ENCODE measurements around the gene CES3. TPM values are rescaled to one million over a fixed set of nuclear protein-coding genes. Genes with fewer than 3 reads are reported as not detected.

Gene CES3
- total RNA-seq, 1 experiment from 2014 or later = 0.95 TPM

DNA sequence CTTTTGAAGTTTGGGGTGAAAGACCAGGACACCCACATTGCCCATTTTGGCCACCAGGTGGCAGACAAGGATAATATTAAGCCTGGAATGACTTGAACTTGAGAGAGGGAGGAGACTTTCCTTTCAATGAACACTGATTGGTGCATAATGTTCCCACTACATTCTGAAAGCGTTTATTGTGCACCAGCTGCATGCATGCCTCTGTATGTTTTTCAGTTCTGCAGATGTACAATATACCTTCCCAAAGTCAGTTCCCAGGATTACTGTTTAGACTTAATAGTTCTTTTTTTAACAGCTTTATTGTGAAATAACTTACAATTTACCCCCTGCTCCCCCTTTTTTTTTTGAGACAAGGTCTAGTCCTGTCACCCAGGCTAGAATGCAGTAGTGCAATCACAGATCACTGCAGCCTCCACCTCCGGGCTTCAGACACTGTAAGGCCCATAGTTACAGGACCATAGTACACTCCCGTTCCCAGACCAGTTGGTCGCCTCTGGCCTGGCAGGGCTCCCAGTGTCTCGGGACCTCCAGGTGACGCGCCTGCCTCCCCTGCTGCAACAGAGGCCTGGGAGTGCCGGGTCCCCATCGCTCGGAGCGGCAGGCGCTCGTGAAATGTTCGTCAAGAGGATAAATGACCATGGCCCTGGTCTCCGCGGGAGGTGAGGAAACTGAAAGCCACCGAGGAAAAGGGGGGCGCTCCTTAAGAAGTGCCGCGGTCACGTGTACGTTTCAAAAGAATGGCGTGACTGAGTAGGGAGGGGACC, 13.6 kb upstream of the CES3 start:
- CTCF ChIA-PET = interaction anchor here (0.5 to 0.7 kb wide), 3 partner anchors 47 to 581 kb away, joined by 3 to 4 read pairs (median 3); partner anchors contain the start of gene RIPOR1
- Mint-ChIP-seq H3K27ac (ENCODE audit: unreplicated experiment) (peak overlapping the region; percentile 48), H3K4me1 (ENCODE audit: low read depth, unreplicated experiment) (no peaks in the 10 kb centered on the region), H3K9me3 (ENCODE audit: unreplicated experiment) (peaks cover 7% of the 10 kb centered on the region), H3K27me3 (ENCODE audit: insufficient read depth, unreplicated experiment) (no peaks in the 10 kb centered on the region), H3K4me3 (ENCODE audit: unreplicated experiment) (peak overlapping the region; percentile 40), H3K36me3 (ENCODE audit: insufficient read depth, unreplicated experiment) (peaks cover 11% of the 10 kb centered on the region)
- Histone ChIP-seq H3K36me3 (ENCODE audit: control insufficient read depth, insufficient read depth, low read length) (no peaks in the 10 kb centered on the region; the same call in 1 of the 2 replicates), H3K4me1 (no peaks in the 10 kb centered on the region), H3K4me3 (ENCODE audit: low read depth, low read length) (no peak overlapping the region), H3K9me3 (no peaks in the 10 kb centered on the region), H3K27me3 (replicated peaks; ENCODE audit: control insufficient read depth, insufficient read depth, low read length) (no peaks in the 10 kb centered on the region)
- intact Hi-C loops (cut with micrococcal nuclease; ENCODE audit: unreplicated experiment) = loop anchor here (1.0 to 2.0 kb wide), 4 partner anchors 52 to 237 kb away; partner anchors contain the start of genes FBXL8 and TRADD
- TF ChIP-seq, protein P1, sequence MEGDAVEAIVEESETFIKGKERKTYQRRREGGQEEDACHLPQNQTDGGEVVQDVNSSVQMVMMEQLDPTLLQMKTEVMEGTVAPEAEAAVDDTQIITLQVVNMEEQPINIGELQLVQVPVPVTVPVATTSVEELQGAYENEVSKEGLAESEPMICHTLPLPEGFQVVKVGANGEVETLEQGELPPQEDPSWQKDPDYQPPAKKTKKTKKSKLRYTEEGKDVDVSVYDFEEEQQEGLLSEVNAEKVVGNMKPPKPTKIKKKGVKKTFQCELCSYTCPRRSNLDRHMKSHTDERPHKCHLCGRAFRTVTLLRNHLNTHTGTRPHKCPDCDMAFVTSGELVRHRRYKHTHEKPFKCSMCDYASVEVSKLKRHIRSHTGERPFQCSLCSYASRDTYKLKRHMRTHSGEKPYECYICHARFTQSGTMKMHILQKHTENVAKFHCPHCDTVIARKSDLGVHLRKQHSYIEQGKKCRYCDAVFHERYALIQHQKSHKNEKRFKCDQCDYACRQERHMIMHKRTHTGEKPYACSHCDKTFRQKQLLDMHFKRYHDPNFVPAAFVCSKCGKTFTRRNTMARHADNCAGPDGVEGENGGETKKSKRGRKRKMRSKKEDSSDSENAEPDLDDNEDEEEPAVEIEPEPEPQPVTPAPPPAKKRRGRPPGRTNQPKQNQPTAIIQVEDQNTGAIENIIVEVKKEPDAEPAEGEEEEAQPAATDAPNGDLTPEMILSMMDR (IDR thresholded peaks at IDR 0.05; ENCODE audit: insufficient read depth in 1 of 2, low read depth in 1 of 2, low read length in 1 of 2, severe bottlenecking in 1 of 2, unreplicated experiment in 1 of 2) = peak; percentile 82 to 87
- BruUV-seq (replicated peaks) = no TSS peak
- DNase-seq = peak; percentile 81 to 87
- POLR2A ChIA-PET = no interaction called here

DNA sequence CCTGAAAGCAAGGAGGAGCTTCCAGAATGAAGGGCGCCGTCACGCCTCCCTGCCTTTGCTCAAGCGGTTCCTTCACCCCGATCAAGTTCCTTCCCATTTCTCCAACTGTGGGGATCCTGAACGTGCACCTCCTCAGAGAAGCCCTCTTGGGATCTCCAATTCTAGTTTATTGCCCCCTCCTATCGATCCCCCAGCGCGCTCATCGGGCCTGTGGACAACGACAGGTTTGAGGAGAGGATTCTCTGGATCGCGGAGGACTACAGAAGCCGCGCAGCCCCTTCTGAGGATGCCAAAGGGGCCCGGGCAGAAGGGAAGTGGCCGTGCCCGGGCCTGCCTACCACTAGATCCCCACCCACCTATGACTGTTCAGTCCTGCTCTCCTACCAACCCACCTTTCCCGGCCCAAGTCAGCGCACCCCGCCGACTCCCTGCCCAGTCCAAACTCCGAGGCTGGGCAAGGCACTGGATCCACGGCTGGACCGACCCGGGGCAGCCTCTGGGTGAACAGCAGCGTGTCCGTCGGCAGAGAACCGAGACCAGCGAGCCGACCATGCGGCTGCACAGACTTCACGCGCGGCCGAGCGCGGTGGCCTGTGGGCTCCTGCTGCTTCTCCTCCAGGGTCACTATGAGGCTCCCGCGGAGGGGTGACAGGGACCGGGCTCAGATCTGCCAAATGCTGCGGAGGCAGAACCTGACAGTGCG, 12.8 kb upstream of the CES3 start:
- CTCF ChIA-PET = interaction anchor here (0.7 to 1.1 kb wide), 2 partner anchors 54 to 56 kb away, joined by 3 to 7 read pairs; no protein-coding TSS in a partner anchor

DNA sequence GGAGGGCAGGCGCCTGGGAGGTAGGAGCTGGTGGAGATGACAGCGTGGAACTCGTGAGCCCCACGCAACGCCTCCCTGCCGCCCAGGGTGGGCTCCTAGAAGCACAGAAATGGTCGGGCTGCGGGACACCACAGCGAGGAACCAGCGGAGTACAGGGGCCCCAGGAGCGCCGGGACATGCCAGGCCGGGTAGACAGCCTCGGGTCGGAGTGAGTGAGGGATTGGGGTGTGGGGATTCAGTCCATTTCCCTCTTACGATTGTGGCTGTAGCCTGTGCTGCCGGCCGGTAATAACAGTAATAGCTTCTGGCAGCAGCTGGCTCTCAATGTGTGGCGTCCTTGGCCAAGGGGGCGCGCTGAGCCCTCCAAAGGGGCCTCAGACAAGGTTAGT, 12.2 kb upstream of the CES3 start:
- intact Hi-C loops (cut with micrococcal nuclease; ENCODE audit: unreplicated experiment) = no loop called here
- ChIA-PET POLR2A (no interaction called here), CTCF (interaction anchor here (1.1 kb wide), 1 partner anchor 57 kb away, joined by 7 read pairs; no protein-coding TSS in a partner anchor)
- H3K4me1 Mint-ChIP-seq (ENCODE audit: low read depth, unreplicated experiment) = peaks cover 4% of the 10 kb centered on the region
- no peaks in the 10 kb centered on the region; the same call in 1 of the 2 replicates for H3K36me3 ChIP-seq (ENCODE audit: control insufficient read depth, insufficient read depth, low read length)
- H3K4me1 ChIP-seq = peaks cover 12% of the 10 kb centered on the region
- no TSS peak for BruUV-seq (replicated peaks)
- no peak overlapping the region for H3K4me3 ChIP-seq (ENCODE audit: low read depth, low read length)
- H3K9me3 ChIP-seq = no peaks in the 10 kb centered on the region
- H3K4me3 Mint-ChIP-seq (ENCODE audit: unreplicated experiment) = no peak overlapping the region
- TF ChIP-seq, protein P1 (IDR thresholded peaks at IDR 0.05; ENCODE audit: insufficient read depth in 1 of 2, low read depth in 1 of 2, low read length in 1 of 2, severe bottlenecking in 1 of 2, unreplicated experiment in 1 of 2) = no peak
- H3K9me3 Mint-ChIP-seq (ENCODE audit: unreplicated experiment) = peaks cover 7% of the 10 kb centered on the region
- no peaks in the 10 kb centered on the region for H3K27me3 ChIP-seq (replicated peaks; ENCODE audit: control insufficient read depth, insufficient read depth, low read length)
- no peak for DNase-seq
- H3K27me3 Mint-ChIP-seq (ENCODE audit: insufficient read depth, unreplicated experiment) = no peaks in the 10 kb centered on the region
- no peak overlapping the region for H3K27ac Mint-ChIP-seq (ENCODE audit: unreplicated experiment)
- no peaks in the 10 kb centered on the region for H3K36me3 Mint-ChIP-seq (ENCODE audit: insufficient read depth, unreplicated experiment)

More for the DNA sequence above, 12.8 kb upstream of the CES3 start:
- Mint-ChIP-seq H3K9me3 (ENCODE audit: unreplicated experiment) (peaks cover 7% of the 10 kb centered on the region), H3K27me3 (ENCODE audit: insufficient read depth, unreplicated experiment) (no peaks in the 10 kb centered on the region), H3K27ac (ENCODE audit: unreplicated experiment) (peak overlapping the region; percentile 48), H3K4me3 (ENCODE audit: unreplicated experiment) (no peak overlapping the region), H3K4me1 (ENCODE audit: low read depth, unreplicated experiment) (no peaks in the 10 kb centered on the region), H3K36me3 (ENCODE audit: insufficient read depth, unreplicated experiment) (peaks cover 3% of the 10 kb centered on the region)
- Histone ChIP-seq H3K9me3 (no peaks in the 10 kb centered on the region), H3K4me1 (peaks cover 6% of the 10 kb centered on the region), H3K36me3 (ENCODE audit: control insufficient read depth, insufficient read depth, low read length) (no peaks in the 10 kb centered on the region; the same call in 1 of the 2 replicates), H3K27me3 (replicated peaks; ENCODE audit: control insufficient read depth, insufficient read depth, low read length) (no peaks in the 10 kb centered on the region), H3K4me3 (ENCODE audit: low read depth, low read length) (no peak overlapping the region)
- POLR2A ChIA-PET = no interaction called here
- BruUV-seq (replicated peaks) = no TSS peak
- intact Hi-C loops (cut with micrococcal nuclease; ENCODE audit: unreplicated experiment) = no loop called here
- no peak for DNase-seq
- TF ChIP-seq, protein P1 (IDR thresholded peaks at IDR 0.05; ENCODE audit: insufficient read depth in 1 of 2, low read depth in 1 of 2, low read length in 1 of 2, severe bottlenecking in 1 of 2, unreplicated experiment in 1 of 2) = no peak
